CD4-positive, alpha-beta T cell treated with Interleukin-10 for 1 hour (primary cell): ENCODE measurements around the gene DNAAF1.
"Not testable (repeated sequence)": the region's sequence is repeated elsewhere in the genome, so short reads cannot be mapped to it uniquely, and the experiment has no call there.

Source experiments
- DNase-seq: peaks from one replicate; pipeline ENCODE4 v3.0.0-alpha.2; 2020

The DNAAF1 gene

GRCh38 chr16:84186685-84187437 lies 41.8 kb downstream of the DNAAF1 start, which contains the start of gene TAF1C:
TAF1C (minus strand) TSS chr16:84187057; CDS start chr16:84184988, 2,069 bp downstream.
- peak; percentile 92 for DNase-seq

GRCh38 chr16:84190731-84191388 lies 45.8 kb downstream of the DNAAF1 start, which contains the start of gene ADAD2:
ADAD2 (plus strand) TSS chr16:84191157; CDS start chr16:84191231, 74 bp downstream.
- no peak for DNase-seq

- DNase-seq: no peak
These were observed 46.4 kb downstream of the DNAAF1 start for GRCh38 chr16:84191466-84191865.

- no peak for DNase-seq
These were observed 48.4 kb downstream of the DNAAF1 start for GRCh38 chr16:84193480-84193879.

GRCh38 chr16:84194018-84194417 lies 48.9 kb downstream of the DNAAF1 start:
- DNase-seq: no peak

GRCh38 chr16:84194470-84195200 lies 49.5 kb downstream of the DNAAF1 start:
- peak; percentile 19 for DNase-seq

GRCh38 chr16:84195201-84196093 lies 50.3 kb downstream of the DNAAF1 start:
- no peak for DNase-seq

GRCh38 chr16:84196101-84196500 lies 51.0 kb downstream of the DNAAF1 start:
- DNase-seq: no peak

GRCh38 chr16:84196727-84197394 lies 51.8 kb downstream of the DNAAF1 start:
- DNase-seq: no peak

- DNase-seq: no peak
These were observed 52.5 kb downstream of the DNAAF1 start for GRCh38 chr16:84197466-84198128.

- no peak for DNase-seq
These were observed 53.3 kb downstream of the DNAAF1 start for GRCh38 chr16:84198401-84198800.

- DNase-seq: no peak
These were observed 54.0 kb downstream of the DNAAF1 start for GRCh38 chr16:84199097-84199496.

- no peak for DNase-seq
These were observed 54.8 kb downstream of the DNAAF1 start for GRCh38 chr16:84199861-84200260.

GRCh38 chr16:84204551-84204950 lies 59.4 kb downstream of the DNAAF1 start:
- DNase-seq: not testable (repeated sequence)

GRCh38 chr16:84205123-84205522 lies 60.0 kb downstream of the DNAAF1 start:
- not testable (repeated sequence) for DNase-seq

GRCh38 chr16:84205976-84206691 lies 61.0 kb downstream of the DNAAF1 start:
- no peak for DNase-seq

GRCh38 chr16:84207251-84207650 lies 62.1 kb downstream of the DNAAF1 start:
- no peak for DNase-seq

- no peak for DNase-seq
These were observed 62.8 kb downstream of the DNAAF1 start for GRCh38 chr16:84207879-84208278.

GRCh38 chr16:84209989-84210388 lies 64.9 kb downstream of the DNAAF1 start:
- no peak for DNase-seq

- no peak for DNase-seq
These were observed 67.0 kb downstream of the DNAAF1 start for GRCh38 chr16:84212154-84212553.

GRCh38 chr16:84212631-84213030 lies 67.5 kb downstream of the DNAAF1 start:
- DNase-seq: no peak
